Endothelial cell of umbilical vein (primary cell): ENCODE results near the gene FHOD3. TPM values are rescaled to one million over a fixed set of nuclear protein-coding genes. Genes with fewer than 3 reads are reported as not detected.

ENCODE experiments used
- BruUV-seq: library from RNA; stranded (reverse); fragments of 400-500 nt; replicated peaks from 2 replicates; lab custom pipeline; 2021; lab: Mats Ljungman, UMichigan
- CTCF ChIA-PET: fragments of 300-600, 350-600 bp; sonication (Branson Sonifier 250); formaldehyde crosslinking; loops from one replicate; lab custom pipeline; 2021; ENCODE audit warnings: antibody characterized with exemption, inconsistent platforms; lab: Charles Lee
- POLR2A ChIA-PET: fragments of 300-600, 350-600 bp; sonication (Branson Sonifier 250); formaldehyde crosslinking; loops from one replicate; lab custom pipeline; 2021; ENCODE audit warnings: antibody characterized with exemption, inconsistent platforms; lab: Charles Lee
- DNase-seq: peaks from one replicate; pipeline ENCODE4 v3.0.0-alpha.2; 2011; ENCODE audit warnings: low read depth, low spot score
- FAIRE-seq: peaks from 2 replicates; lab custom pipeline; 2011; peaks lifted over from hg19 to GRCh38; lab: Jason Lieb, UNC
- H2AFZ ChIP-seq: 2 replicates; pipeline ENCODE4 v1.6.0; 2012; ENCODE audit warnings: low read depth, low read length, control low read depth, inconsistent platforms
- H3K27ac ChIP-seq: 2 replicates; pipeline ENCODE4 v1.5.1; 2011; ENCODE audit warnings: low read depth, mild to moderate bottlenecking, control low read depth, low read length, moderate library complexity; ENCODE audit not compliant: insufficient read depth
- H3K27me3 ChIP-seq, 2 experiments: 2 replicates each; pipeline versions ENCODE4 v1.6.0 to v1.6.1; 2011; ENCODE audit warnings: low read length in 2 of 2, mixed read lengths in 1 of 2; ENCODE audit not compliant: control insufficient read depth in 2 of 2, insufficient read depth in 2 of 2
- H3K36me3 ChIP-seq, 2 experiments: 2 replicates in 1 of 2; 3 replicates in 1 of 2; pipeline ENCODE4 v1.5.1; 2011; ENCODE audit warnings: low read length in 2 of 2, mild to moderate bottlenecking in 1 of 2, moderate library complexity in 1 of 2; ENCODE audit not compliant: control insufficient read depth in 2 of 2, insufficient read depth in 2 of 2; ENCODE audit errors: extremely low read depth in 1 of 2
- H3K4me1 ChIP-seq: 3 replicates; pipeline ENCODE4 v1.5.1; 2011; ENCODE audit warnings: mild to moderate bottlenecking, low read length; ENCODE audit not compliant: control insufficient read depth, insufficient read depth; ENCODE audit errors: extremely low read depth
- H3K4me2 ChIP-seq: 2 replicates; pipeline ENCODE4 v1.6.1; 2011; ENCODE audit warnings: low read length, control low read depth, mixed read lengths; ENCODE audit not compliant: insufficient read depth
- H3K4me3 ChIP-seq, 3 experiments: fragments of 200-600 bp in 1 of 3; sonication (generic), shearing (Covaris generic) in 1 of 3; replicated peaks in 1 of 3; 2 replicates each; pipeline ENCODE4 v1.5.1; 2011 to 2016; ENCODE audit warnings: control low read depth in 3 of 3, low read length in 3 of 3, mild to moderate bottlenecking in 2 of 3, inconsistent platforms in 1 of 3, low read depth in 1 of 3, moderate library complexity in 1 of 3; ENCODE audit not compliant: insufficient read depth in 1 of 3
- H3K79me2 ChIP-seq: 2 replicates; pipeline ENCODE4 v1.6.0; 2012; ENCODE audit warnings: low read length, inconsistent platforms; ENCODE audit not compliant: control insufficient read depth, insufficient read depth
- H3K9ac ChIP-seq: replicated peaks from 2 replicates; pipeline ENCODE3; 2011; ENCODE audit warnings: low read length, control low read depth; ENCODE audit not compliant: insufficient read depth; ENCODE audit errors: extremely low read depth
- H3K9me1 ChIP-seq: replicated peaks from 3 replicates; pipeline ENCODE4 v1.6.0; 2011; ENCODE audit warnings: mild to moderate bottlenecking, low read length; ENCODE audit not compliant: control insufficient read depth, insufficient read depth; ENCODE audit errors: extremely low read depth
- H3K9me3 ChIP-seq: replicated peaks from 2 replicates; pipeline ENCODE4 v1.5.1; 2012; ENCODE audit warnings: low read length, inconsistent platforms; ENCODE audit not compliant: control insufficient read depth, insufficient read depth
- H4K20me1 ChIP-seq: replicated peaks from 2 replicates; pipeline ENCODE3; 2011; ENCODE audit warnings: mild to moderate bottlenecking, low read length; ENCODE audit not compliant: control insufficient read depth, insufficient read depth; ENCODE audit errors: extremely low read depth
- FOS ChIP-seq: IDR thresholded peaks from 2 replicates; pipeline ENCODE4 v1.6.1; 2011; ENCODE audit warnings: mild to moderate bottlenecking, low read length, moderate library complexity, borderline replicate concordance; ENCODE audit not compliant: insufficient read depth
- GATA2 ChIP-seq: IDR thresholded peaks from 2 replicates; pipeline ENCODE4 v1.7.0; 2011; ENCODE audit warnings: low read depth, mild to moderate bottlenecking, moderate library complexity, mixed read lengths, low read length; ENCODE audit not compliant: insufficient read length, insufficient read depth
- MYC ChIP-seq: IDR thresholded peaks from one replicate; pipeline ENCODE4 v1.6.1; 2011; ENCODE audit warnings: mild to moderate bottlenecking, low read depth, low read length
- POLR2A ChIP-seq: IDR thresholded peaks from 2 replicates; pipeline ENCODE4 v1.6.1; 2012; ENCODE audit warnings: low read depth, mild to moderate bottlenecking, control low read depth, low read length
- POLR2AphosphoS5 ChIP-seq: IDR thresholded peaks from 2 replicates; pipeline ENCODE4 v1.6.1; 2012; ENCODE audit warnings: low read depth, mild to moderate bottlenecking, control low read depth, low read length, moderate library complexity; ENCODE audit not compliant: insufficient read depth
- dilution Hi-C: fragments of 300-500 bp; cut with MboI; formaldehyde crosslinking; loops from one replicate; pipeline ENCODE4 v1.15.0; 2019; ENCODE audit warnings: low sequenced_read_pairs; ENCODE audit not compliant: extremely low pct_ligation_motif_present
- intact Hi-C: fragments of 100-400 bp; cut with micrococcal nuclease; formaldehyde crosslinking; loops from one replicate; pipeline ENCODE4 v1.10.0; 2022
- polyA plus RNA-seq, 4 experiments: library from polyadenylated mRNA; depleted of rRNA in 3 of 4; stranded (reverse) in 3 of 4; unstranded in 1 of 4; fragments of >200 nt; gene quantifications; 2 replicates each; pipeline versions ENCODE4 v1.2.1 to v1.2.3, GENCODE V29; 2011 to 2012; ENCODE audit warnings: missing spikeins in 1 of 4
- total RNA-seq: library from RNA; stranded (reverse); gene quantifications from 2 replicates; pipeline ENCODE4 v1.2.3, GENCODE V29; 2021

FHOD3 gene
- total and polyA plus RNA-seq, 2 donors (not counting 3 experiments of a cell fraction or from before 2014, with no cell fraction given): 0.06 to 1.5 TPM

GRCh38 chr18:36589857-36590543 is 292.5 kb downstream of the FHOD3 start:
- POLR2A ChIA-PET: no interaction called here
- DNase-seq (no peak), FAIRE-seq (no peak)
- no peak for TF ChIP-seq GATA2
- no peak overlapping the region for H3K4me3 ChIP-seq
- no peak overlapping the region for H3K27ac ChIP-seq
- no peaks in the 10 kb centered on the region for H3K36me3 ChIP-seq
- no peaks in the 10 kb centered on the region for H3K79me2 ChIP-seq
- intact Hi-C loops: no loop called here
- no peaks in the 10 kb centered on the region for H3K4me1 ChIP-seq
- H4K20me1 ChIP-seq: no peaks in the 10 kb centered on the region
- H3K9me1 ChIP-seq: no peaks in the 10 kb centered on the region
- no peak overlapping the region for H2AFZ ChIP-seq
- H3K4me2 ChIP-seq: no peak overlapping the region
- H3K27me3 ChIP-seq: no peaks in the 10 kb centered on the region
- CTCF ChIA-PET: no interaction called here
- no peak overlapping the region for H3K9ac ChIP-seq
- no TSS peak for BruUV-seq
- dilution Hi-C loops: no loop called here
- no peaks in the 10 kb centered on the region for H3K9me3 ChIP-seq

- FAIRE-seq (no peak), DNase-seq (no peak)
- H2AFZ ChIP-seq: no peak overlapping the region
- H3K4me1 ChIP-seq: no peaks in the 10 kb centered on the region
- H3K27me3 ChIP-seq: no peaks in the 10 kb centered on the region
- intact Hi-C loops: no loop called here
- POLR2A ChIA-PET: no interaction called here
- CTCF ChIA-PET: no interaction called here
- TF ChIP-seq POLR2A: no peak
- no peak for TF ChIP-seq MYC
- no peak for TF ChIP-seq FOS
- TF ChIP-seq POLR2AphosphoS5: no peak
- H3K27ac ChIP-seq: no peak overlapping the region
- no peak overlapping the region for H3K4me2 ChIP-seq
- no peaks in the 10 kb centered on the region for H4K20me1 ChIP-seq
- dilution Hi-C loops: no loop called here
- H3K4me3 ChIP-seq: no peak overlapping the region
- H3K79me2 ChIP-seq: no peaks in the 10 kb centered on the region
- H3K9ac ChIP-seq: no peak overlapping the region
- H3K36me3 ChIP-seq: no peaks in the 10 kb centered on the region
- H3K9me1 ChIP-seq: no peaks in the 10 kb centered on the region
- H3K9me3 ChIP-seq: no peaks in the 10 kb centered on the region
- BruUV-seq: no TSS peak
Measured at GRCh38 chr18:36590621-36591580, 293.4 kb downstream of the FHOD3 start.
